GM12875 (cell line): Measurements from ENCODE around the gene RPL22L1.

Source experiments
- H3K4me3 ChIP-seq: one replicate; pipeline ENCODE4 v1.5.1; 2011; ENCODE audit warnings: low read depth, low read length, control low read depth
- TF ChIP-seq, protein P1 (sequence below): IDR thresholded peaks from 2 replicates; pipeline ENCODE4 v1.5.1; 2011; ENCODE audit warnings: low read depth, mild to moderate bottlenecking, control low read depth, inconsistent platforms, low read length, moderate library complexity, borderline replicate concordance; ENCODE audit not compliant: insufficient read depth

Gene RPL22L1

DNA sequence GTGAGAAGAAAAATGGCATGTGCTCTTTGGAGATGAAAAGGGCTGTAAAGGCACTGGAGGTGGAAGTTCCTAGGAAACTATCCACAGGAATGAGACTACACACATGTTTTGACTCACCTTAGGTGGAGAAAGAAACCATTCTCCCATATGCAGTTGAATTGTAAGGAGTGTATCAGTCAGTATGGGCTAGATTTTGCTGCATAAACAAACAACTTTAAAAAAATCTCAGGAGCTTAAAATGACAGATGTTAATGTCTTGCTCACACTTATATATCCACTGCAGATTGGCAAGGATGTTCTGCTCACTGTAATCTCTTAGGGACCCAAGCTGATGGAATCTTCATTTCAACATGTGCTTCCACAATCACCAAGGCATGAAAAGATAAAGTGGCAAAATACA lies 25.6 kb downstream of the RPL22L1 start:
- no peak overlapping the region for H3K4me3 ChIP-seq
- TF ChIP-seq, protein P1, sequence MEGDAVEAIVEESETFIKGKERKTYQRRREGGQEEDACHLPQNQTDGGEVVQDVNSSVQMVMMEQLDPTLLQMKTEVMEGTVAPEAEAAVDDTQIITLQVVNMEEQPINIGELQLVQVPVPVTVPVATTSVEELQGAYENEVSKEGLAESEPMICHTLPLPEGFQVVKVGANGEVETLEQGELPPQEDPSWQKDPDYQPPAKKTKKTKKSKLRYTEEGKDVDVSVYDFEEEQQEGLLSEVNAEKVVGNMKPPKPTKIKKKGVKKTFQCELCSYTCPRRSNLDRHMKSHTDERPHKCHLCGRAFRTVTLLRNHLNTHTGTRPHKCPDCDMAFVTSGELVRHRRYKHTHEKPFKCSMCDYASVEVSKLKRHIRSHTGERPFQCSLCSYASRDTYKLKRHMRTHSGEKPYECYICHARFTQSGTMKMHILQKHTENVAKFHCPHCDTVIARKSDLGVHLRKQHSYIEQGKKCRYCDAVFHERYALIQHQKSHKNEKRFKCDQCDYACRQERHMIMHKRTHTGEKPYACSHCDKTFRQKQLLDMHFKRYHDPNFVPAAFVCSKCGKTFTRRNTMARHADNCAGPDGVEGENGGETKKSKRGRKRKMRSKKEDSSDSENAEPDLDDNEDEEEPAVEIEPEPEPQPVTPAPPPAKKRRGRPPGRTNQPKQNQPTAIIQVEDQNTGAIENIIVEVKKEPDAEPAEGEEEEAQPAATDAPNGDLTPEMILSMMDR = no peak

DNA sequence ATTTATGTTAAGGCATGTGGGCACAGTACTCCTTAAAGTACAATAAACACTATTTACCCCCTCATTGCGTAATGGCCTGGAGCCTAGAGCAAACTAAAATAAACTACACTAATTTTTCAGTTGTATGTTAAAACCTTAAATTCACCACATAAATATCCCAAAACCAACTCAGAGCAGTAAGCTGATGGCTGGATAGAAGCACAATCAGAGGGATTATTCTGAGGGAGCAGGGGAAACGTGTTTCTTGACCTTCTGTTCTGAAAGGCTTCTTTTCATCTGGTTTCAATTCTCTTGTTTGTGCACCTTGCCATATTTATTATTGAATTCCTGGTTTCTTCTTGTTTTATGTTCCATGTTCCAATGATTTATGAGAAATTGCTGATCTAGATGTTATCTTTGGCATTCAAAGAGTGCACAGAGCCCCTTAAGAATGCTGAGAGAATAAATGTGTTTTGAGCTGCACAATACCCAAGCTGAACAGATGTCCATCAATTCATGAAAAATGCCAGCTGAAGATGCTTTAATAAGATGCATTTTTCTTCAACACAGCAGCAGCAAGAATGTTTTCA lies 29.6 kb downstream of the RPL22L1 start:
- no peak overlapping the region for H3K4me3 ChIP-seq
- TF ChIP-seq, protein P1 = no peak

DNA sequence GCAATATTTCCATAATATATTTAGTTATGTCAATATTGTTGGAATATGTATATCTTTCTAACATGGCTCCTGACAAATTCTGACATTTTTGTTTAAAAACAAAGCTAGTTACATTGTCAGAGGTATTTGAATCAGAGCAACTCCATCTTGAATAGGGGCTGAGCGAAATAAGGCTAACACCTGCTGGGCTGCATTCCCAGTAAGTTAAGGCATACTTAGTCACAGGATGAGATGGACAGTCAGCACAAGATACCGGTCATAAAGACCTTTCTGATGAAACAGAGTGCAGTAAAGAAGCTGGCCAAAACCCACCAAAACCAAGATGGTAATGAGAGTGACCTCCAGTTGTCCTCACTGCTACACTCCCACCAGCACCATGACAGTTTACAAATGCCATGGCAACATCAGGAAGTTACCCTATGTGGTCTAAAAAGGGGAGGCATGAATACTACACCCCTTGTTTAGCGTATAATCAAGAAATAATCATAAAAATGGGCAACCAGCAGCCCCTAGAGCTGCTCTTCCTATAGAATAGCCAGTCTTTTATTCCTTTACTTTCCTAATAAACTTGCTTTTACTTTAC lies 30.4 kb downstream of the RPL22L1 start:
- TF ChIP-seq, protein P1 = no peak
- H3K4me3 ChIP-seq = no peak overlapping the region

DNA sequence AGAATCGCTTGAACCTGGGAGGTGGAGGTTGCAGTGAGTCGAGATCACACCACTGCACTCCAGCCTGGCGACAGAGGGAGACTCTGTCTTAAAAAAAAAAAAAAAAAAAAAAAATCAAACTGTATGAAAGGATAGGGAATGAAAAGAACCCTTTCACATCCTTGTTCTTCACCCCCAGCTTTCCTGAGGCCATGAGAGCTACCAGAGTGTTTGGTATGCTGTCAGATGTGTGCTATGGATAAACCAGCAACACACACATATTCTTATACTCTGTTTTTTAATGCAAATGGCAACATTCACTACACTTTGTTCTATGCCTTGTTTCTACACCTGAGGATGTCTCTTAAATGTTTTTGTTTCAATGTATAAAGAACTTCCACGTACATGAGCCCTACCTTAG lies 33.5 kb downstream of the RPL22L1 start:
- TF ChIP-seq, protein P1 = no peak
- no peak overlapping the region for H3K4me3 ChIP-seq

DNA sequence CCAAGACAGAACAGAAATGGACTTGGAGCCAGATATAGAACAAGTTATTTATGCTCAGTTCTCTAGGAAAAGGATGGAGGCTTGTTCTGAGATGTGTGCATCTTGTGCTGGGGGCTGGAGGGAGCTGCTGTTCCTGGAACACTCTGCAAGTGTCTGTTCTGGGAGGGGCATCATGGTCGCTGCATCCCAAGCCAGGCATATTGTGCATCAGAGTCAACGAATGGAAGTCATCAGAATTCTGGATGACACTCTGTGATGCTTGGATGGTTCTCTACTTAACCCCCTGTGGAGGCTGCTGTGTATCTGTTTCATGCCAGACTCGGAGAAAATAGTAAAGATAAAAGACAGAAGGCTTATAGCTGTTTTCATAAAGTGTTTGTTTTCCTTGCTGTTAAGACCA lies 34.7 kb downstream of the RPL22L1 start:
- TF ChIP-seq, protein P1 = no peak
- H3K4me3 ChIP-seq = no peak overlapping the region

DNA sequence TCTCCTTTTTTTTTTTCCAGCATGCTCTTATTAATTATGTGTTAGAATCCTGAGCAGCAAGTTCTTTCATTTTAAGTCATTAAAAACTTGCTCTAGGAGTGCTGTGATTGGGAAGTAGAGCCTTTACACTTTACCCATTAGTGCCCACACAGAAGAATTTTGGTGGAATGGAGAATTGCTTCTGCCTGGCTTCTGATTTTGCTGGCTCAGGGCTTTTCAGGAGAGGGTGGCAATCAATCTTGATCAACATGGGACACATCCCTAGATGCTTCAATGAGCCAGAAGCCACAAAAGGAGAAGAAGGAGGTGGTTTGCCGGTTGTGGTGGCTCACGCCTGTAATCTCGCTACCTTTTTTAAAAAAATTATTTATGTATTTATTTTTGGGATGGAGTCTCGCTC lies 39.4 kb downstream of the RPL22L1 start:
- no peak overlapping the region for H3K4me3 ChIP-seq
- TF ChIP-seq, protein P1 = no peak

DNA sequence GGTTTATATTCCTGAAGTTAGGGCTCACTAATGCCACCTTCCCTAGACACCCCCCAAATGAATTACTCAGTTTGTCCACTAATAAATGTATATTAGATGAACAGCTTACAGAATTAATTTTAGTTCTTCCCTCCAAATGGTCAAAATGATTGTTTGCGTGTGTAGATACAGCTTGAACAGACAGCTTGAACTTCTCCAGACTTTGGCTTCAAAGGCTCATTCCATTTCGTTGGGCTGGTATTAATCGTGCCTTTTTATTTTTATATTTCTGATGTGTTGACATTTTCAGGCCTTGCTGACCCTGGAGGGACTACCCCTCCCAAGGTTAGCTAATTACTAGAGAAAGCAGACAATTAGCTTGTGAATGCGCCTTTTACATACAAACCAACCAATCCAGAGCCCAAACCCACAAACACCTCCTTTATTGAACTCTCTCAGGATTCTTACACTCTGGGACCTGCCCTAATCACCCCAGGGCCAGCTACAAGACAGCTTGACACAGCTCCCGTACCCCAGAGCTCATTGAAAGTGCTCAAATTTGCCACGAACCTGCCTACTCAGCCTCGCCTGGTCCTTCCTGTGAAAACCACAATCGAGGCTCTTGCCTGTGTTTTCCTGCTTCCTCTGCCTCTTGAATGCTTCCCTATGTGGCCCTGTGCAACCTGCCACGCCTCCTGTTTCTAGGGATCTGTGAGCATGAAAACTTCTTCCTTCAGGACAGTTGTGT lies 40.3 kb downstream of the RPL22L1 start:
- TF ChIP-seq, protein P1 = no peak
- no peak overlapping the region for H3K4me3 ChIP-seq
